Stomach smooth muscle (tissue), 2 donors: Measurements from ENCODE around the gene KBTBD6.
"Not testable (repeated sequence)": the region's sequence is repeated elsewhere in the genome, so short reads cannot be mapped to it uniquely, and the experiment has no call there.

Source experiments
- H3K27ac ChIP-seq: one replicate; pipeline ENCODE4 v1.7.0; 2013; ENCODE audit warnings: mild to moderate bottlenecking, low read length, inconsistent platforms
- H3K27me3 ChIP-seq, 2 donors: one replicate each; pipeline ENCODE4 v1.7.0; 2013; ENCODE audit warnings: low read length in 2 of 2; ENCODE audit not compliant: insufficient read depth in 2 of 2, control insufficient read depth in 1 of 2
- H3K36me3 ChIP-seq, 2 donors: one replicate each; pipeline ENCODE4 v1.7.0; 2013; ENCODE audit warnings: low read length in 2 of 2; ENCODE audit not compliant: control insufficient read depth in 2 of 2, insufficient read depth in 2 of 2
- H3K4me1 ChIP-seq: one replicate; pipeline ENCODE4 v1.7.0; 2013; ENCODE audit warnings: low read length; ENCODE audit not compliant: control insufficient read depth, insufficient read depth
- H3K4me3 ChIP-seq, 2 donors: one replicate each; pipeline ENCODE4 v1.7.0; 2013; ENCODE audit warnings: low read length in 2 of 2
- H3K9ac ChIP-seq, 2 donors: one replicate each; pipeline ENCODE4 v1.7.0; 2013; ENCODE audit warnings: low read length in 2 of 2, mild to moderate bottlenecking in 1 of 2
- H3K9me3 ChIP-seq, 2 donors: one replicate each; pipeline ENCODE4 v1.7.0; 2013; ENCODE audit warnings: low read length in 2 of 2; ENCODE audit not compliant: control insufficient read depth in 2 of 2
- donor health status: healthy.
- donor health status: Pancreatic carcinoma.

KBTBD6 gene

DNA sequence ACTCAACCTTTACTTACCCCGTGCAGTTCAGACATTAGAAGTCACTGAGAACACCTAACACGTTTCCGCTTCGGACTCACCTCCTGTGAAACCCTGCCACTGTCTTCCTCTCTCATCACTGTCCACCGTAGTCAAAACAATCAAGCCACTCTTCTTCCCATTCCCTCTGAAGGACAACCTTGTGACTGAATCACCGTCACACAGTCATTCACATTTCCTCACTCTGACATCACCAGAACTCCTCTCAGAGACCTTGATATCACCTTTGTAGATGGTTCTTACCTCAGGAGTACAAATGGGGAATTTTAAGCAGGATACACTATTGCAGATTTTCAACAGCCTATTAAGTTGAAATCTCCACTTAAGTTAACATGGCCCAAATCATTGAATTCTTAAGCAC lies 1.3 kb upstream of the KBTBD6 start:
- H3K27me3 ChIP-seq = no peaks in the 10 kb centered on the region
- no peak overlapping the region for H3K4me3 ChIP-seq
- H3K27ac ChIP-seq = no peak overlapping the region
- H3K36me3 ChIP-seq = no peaks in the 10 kb centered on the region
- peaks cover 26% of the 10 kb centered on the region for H3K4me1 ChIP-seq
- no peak overlapping the region for H3K9ac ChIP-seq
- no peaks in the 10 kb centered on the region for H3K9me3 ChIP-seq

- Histone ChIP-seq H3K27ac (peak overlapping the region; percentile 66), H3K9ac (peak overlapping the region; percentile 72 to 85), H3K4me3 (peak overlapping the region; percentile 76 to 89), H3K4me1 (peaks cover 29% of the 10 kb centered on the region)
- not testable (repeated sequence) for H3K36me3 ChIP-seq, H3K27me3 ChIP-seq, H3K9me3 ChIP-seq
These were observed 716 bp downstream of the KBTBD6 start for GRCh38 chr13:41131660-41132511.

DNA sequence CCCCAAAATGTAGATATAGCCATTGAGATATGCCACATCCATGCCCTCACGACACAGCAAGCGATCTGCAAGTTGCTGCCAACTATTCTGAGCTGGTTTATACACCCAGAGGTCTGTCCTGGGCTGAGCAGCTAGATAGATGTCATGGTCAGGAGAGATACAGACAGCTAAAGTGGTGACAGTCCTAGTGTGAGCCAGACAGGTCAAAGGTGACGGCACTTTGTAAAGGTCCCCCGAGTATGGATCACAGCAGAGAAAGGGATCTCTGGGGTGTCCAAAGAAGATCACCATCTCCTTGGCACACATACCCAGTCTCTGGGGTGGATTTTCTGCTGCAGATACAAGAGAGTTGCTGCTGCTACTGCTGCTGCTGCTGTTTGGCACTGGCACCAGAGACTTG lies 1.4 kb downstream of the KBTBD6 start:
- not testable (repeated sequence) for H3K27ac ChIP-seq, H3K36me3 ChIP-seq, H3K9ac ChIP-seq, H3K9me3 ChIP-seq, H3K27me3 ChIP-seq
- H3K4me3 ChIP-seq = peak overlapping the region; percentile 76 to 89
- peaks cover 29% of the 10 kb centered on the region for H3K4me1 ChIP-seq

- H3K9ac ChIP-seq = no peak overlapping the region
- H3K27ac ChIP-seq = no peak overlapping the region
- H3K4me3 ChIP-seq = peak overlapping the region; percentile 8 to 89
These were observed 2.2 kb downstream of the KBTBD6 start for GRCh38 chr13:41130356-41130755.

DNA sequence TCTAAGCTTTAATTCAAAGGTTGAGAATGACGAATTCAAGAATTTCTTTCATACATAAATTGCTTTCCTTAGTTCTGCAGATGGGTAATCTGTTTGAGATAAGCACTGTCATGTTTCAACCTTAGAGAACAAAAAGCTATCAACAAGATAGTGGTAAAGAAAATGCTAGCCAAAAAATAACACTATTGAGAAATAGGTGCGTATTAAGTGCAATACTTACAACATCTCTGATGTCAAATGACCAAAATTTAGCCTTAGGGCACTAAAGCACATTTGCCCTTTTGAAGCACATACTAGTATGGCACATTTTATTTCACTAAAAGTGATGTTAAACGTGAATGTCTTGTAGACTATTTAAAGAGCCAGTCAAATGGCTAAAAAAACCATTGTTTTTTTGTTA lies 4.9 kb downstream of the KBTBD6 start:
- Histone ChIP-seq H3K4me1 (peaks cover 23% of the 10 kb centered on the region), H3K9me3 (no peaks in the 10 kb centered on the region), H3K4me3 (no peak overlapping the region), H3K36me3 (no peaks in the 10 kb centered on the region), H3K27ac (no peak overlapping the region), H3K27me3 (no peaks in the 10 kb centered on the region), H3K9ac (no peak overlapping the region)

More at GRCh38 chr13:41130356-41130755, 2.2 kb downstream of the KBTBD6 start:
- H3K27me3 ChIP-seq = no peaks in the 10 kb centered on the region
- H3K4me1 ChIP-seq = peaks cover 29% of the 10 kb centered on the region
- H3K9me3 ChIP-seq = no peaks in the 10 kb centered on the region
- H3K36me3 ChIP-seq = no peaks in the 10 kb centered on the region

DNA sequence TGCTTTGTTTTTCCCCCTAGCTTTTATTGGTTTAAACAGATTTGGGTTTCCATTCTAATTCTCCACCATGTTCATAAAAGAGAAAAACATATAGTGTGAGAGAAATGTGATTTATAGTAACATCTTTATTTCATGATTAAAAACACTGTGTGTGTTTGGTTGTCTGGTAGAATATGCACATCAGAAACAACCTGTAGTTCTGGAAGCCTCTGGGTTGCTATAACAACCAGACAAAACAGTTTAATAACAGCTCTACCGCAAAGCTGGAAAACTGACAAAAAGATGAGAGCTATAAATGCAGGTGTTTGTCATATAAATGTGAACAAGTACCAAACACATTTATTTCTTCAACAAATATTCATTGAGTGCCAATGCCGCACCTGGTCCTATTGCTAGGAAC lies 9.8 kb downstream of the KBTBD6 start:
- Histone ChIP-seq H3K4me1 (no peaks in the 10 kb centered on the region), H3K27me3 (no peaks in the 10 kb centered on the region), H3K36me3 (no peaks in the 10 kb centered on the region), H3K9me3 (no peaks in the 10 kb centered on the region), H3K9ac (no peak overlapping the region), H3K27ac (no peak overlapping the region), H3K4me3 (no peak overlapping the region)

GRCh38 chr13:41117869-41118268 lies 14.7 kb downstream of the KBTBD6 start:
- no peaks in the 10 kb centered on the region for H3K27me3 ChIP-seq
- no peak overlapping the region for H3K27ac ChIP-seq
- H3K9me3 ChIP-seq = no peaks in the 10 kb centered on the region
- no peak overlapping the region for H3K4me3 ChIP-seq
- H3K4me1 ChIP-seq = no peaks in the 10 kb centered on the region
- H3K36me3 ChIP-seq = no peaks in the 10 kb centered on the region
- H3K9ac ChIP-seq = no peak overlapping the region

DNA sequence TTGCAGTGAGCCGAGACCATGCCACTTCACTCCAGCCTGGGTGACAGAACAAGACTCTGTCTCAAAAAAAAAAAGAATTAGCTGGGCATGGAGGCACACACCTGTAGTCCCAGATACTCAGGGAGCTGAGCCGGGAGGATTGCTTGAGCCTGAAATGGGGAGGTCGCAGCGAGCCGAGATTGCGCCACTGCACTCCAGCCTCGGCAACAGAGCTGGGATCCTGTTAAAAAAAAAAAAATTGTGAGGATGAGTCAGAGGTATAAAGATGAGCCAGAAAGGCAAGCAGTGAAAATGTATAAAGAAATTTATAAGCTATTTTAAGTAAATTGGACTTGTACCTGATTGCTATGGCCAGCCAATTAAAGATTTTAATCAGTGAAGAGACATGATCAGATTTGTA lies 21.1 kb downstream of the KBTBD6 start:
- Histone ChIP-seq H3K9ac (no peak overlapping the region), H3K27me3 (no peaks in the 10 kb centered on the region), H3K36me3 (no peaks in the 10 kb centered on the region), H3K4me3 (no peak overlapping the region), H3K4me1 (no peaks in the 10 kb centered on the region), H3K9me3 (no peaks in the 10 kb centered on the region), H3K27ac (no peak overlapping the region)

- no peaks in the 10 kb centered on the region for H3K9me3 ChIP-seq
- no peaks in the 10 kb centered on the region for H3K27me3 ChIP-seq
- H3K9ac ChIP-seq = no peak overlapping the region
- H3K4me3 ChIP-seq = no peak overlapping the region
- no peaks in the 10 kb centered on the region for H3K36me3 ChIP-seq
- no peak overlapping the region for H3K27ac ChIP-seq
- no peaks in the 10 kb centered on the region for H3K4me1 ChIP-seq
These were observed 25.0 kb downstream of the KBTBD6 start for GRCh38 chr13:41107584-41108014.

DNA sequence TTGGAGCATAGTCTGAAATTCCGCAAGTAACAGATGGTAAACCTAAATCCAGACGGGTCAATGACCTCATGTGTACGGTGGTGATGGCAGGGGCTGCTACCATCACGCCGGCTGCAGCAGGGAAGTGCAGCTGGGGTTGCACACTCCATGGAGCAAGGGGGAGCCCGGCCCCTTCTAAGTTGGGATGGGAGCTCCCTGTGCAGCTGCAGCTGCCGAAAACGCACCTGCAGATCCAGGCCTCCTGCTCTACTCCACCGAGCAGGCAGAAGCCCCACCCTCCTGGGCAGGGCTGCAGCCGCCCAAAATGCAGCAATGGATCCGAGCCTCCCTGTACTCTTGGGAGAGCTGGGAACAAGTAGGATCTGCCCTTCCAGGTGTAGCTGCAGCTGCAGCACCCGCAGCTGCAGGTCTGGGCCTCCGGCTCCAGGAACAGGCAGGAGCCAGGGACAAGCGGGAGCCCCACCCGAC lies 25.5 kb downstream of the KBTBD6 start:
- H3K4me3 ChIP-seq = no peak overlapping the region
- H3K9ac ChIP-seq = no peak overlapping the region
- no peaks in the 10 kb centered on the region for H3K27me3 ChIP-seq
- H3K36me3 ChIP-seq = no peaks in the 10 kb centered on the region
- H3K27ac ChIP-seq = no peak overlapping the region
- no peaks in the 10 kb centered on the region for H3K9me3 ChIP-seq
- no peaks in the 10 kb centered on the region for H3K4me1 ChIP-seq

DNA sequence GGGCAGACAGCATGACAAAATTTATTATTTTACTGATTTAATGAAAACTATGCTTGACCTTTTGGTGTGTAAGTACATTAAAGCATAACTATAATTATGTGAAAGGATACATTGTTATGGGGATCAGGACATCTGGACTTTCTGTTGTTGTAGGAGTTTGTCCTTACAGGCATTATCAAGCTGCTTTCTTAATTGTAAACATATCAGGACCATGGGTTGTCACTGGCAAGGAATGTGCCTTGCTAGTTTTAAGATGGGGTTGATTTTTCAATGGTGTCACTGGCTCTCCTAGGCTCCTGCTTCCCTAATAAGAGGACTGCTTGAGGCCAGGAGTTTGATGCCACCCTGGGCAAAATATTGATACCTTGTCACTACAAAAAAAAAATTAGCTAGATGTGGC lies 32.6 kb downstream of the KBTBD6 start:
- no peaks in the 10 kb centered on the region for H3K36me3 ChIP-seq
- H3K9ac ChIP-seq = no peak overlapping the region
- no peaks in the 10 kb centered on the region for H3K9me3 ChIP-seq
- H3K27me3 ChIP-seq = no peaks in the 10 kb centered on the region
- no peaks in the 10 kb centered on the region for H3K4me1 ChIP-seq
- no peak overlapping the region for H3K27ac ChIP-seq
- H3K4me3 ChIP-seq = no peak overlapping the region
